Adrenal gland (tissue), 5 donors: ENCODE data around the gene MTARC2.

Experiments
- POLR2A ChIP-seq, 2 donors: fragments of 450-650 bp; IDR thresholded peaks; one replicate each; pipeline ENCODE4 v1.6.1; 2017; ENCODE audit warnings: antibody characterized with exemption in 2 of 2, mild to moderate bottlenecking in 2 of 2, moderate library complexity in 1 of 2
- TF ChIP-seq, protein P1 (sequence below), 6 experiments: fragments of 450-650 bp in 4 of 6; fragments of 200-600 bp in 2 of 6; sonication (generic) in 1 of 6; IDR thresholded peaks; 1 replicate in 5 of 6; 2 replicates in 1 of 6; pipeline versions ENCODE4 v1.5.1 to v1.8.0; 2016 to 2021; ENCODE audit warnings: antibody characterized with exemption in 6 of 6, mild to moderate bottlenecking in 2 of 6, moderate library complexity in 1 of 6
- donor health status: DM: no; HTN: no; CAD: no.

- TF ChIP-seq, protein P1, sequence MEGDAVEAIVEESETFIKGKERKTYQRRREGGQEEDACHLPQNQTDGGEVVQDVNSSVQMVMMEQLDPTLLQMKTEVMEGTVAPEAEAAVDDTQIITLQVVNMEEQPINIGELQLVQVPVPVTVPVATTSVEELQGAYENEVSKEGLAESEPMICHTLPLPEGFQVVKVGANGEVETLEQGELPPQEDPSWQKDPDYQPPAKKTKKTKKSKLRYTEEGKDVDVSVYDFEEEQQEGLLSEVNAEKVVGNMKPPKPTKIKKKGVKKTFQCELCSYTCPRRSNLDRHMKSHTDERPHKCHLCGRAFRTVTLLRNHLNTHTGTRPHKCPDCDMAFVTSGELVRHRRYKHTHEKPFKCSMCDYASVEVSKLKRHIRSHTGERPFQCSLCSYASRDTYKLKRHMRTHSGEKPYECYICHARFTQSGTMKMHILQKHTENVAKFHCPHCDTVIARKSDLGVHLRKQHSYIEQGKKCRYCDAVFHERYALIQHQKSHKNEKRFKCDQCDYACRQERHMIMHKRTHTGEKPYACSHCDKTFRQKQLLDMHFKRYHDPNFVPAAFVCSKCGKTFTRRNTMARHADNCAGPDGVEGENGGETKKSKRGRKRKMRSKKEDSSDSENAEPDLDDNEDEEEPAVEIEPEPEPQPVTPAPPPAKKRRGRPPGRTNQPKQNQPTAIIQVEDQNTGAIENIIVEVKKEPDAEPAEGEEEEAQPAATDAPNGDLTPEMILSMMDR (IDR thresholded peaks at IDR 0.05), result no peak
- TF ChIP-seq POLR2A (IDR thresholded peaks at IDR 0.05), result no peak
Observed at GRCh38 chr1:220808345-220809186, 60.4 kb downstream of the MTARC2 start.
